Astrocyte of the spinal cord (primary cell): ENCODE results near the gene SNED1.

ENCODE experiments used
- DNase-seq: peaks from one replicate; pipeline ENCODE4 v3.0.0; 2011; ENCODE audit warnings: low read depth, low spot score
- H3K4me3 ChIP-seq: 2 replicates; pipeline ENCODE4 v1.5.1; 2011; ENCODE audit warnings: low read depth, mild to moderate bottlenecking, low read length, moderate library complexity
- CTCF ChIP-seq: IDR thresholded peaks from 2 replicates; pipeline ENCODE4 v1.5.1; 2012; ENCODE audit warnings: low read depth, mild to moderate bottlenecking, low read length, inconsistent platforms
- in situ Hi-C: cut with HindIII; loops from 2 replicates; pipeline ENCODE4 v1.10.0; 2017; ENCODE audit warnings: low sequenced_read_pairs

The SNED1 gene

GRCh38 chr2:240981280-240981679 lies 17.1 kb upstream of the SNED1 start:
- in situ Hi-C loops: no loop called here
- peak; percentile 55 for DNase-seq
- no peak overlapping the region for H3K4me3 ChIP-seq
- no peak for TF ChIP-seq CTCF

GRCh38 chr2:240981871-240982800 lies 16.3 kb upstream of the SNED1 start:
- no peak for TF ChIP-seq CTCF
- H3K4me3 ChIP-seq: no peak overlapping the region
- in situ Hi-C loops: no loop called here
- no peak for DNase-seq

GRCh38 chr2:240982821-240983281 lies 15.6 kb upstream of the SNED1 start:
- no peak for TF ChIP-seq CTCF
- no peak overlapping the region for H3K4me3 ChIP-seq
- DNase-seq: no peak
- in situ Hi-C loops: no loop called here

GRCh38 chr2:240983361-240983995 lies 14.9 kb upstream of the SNED1 start:
- peak; percentile 63 for TF ChIP-seq CTCF
- in situ Hi-C loops: no loop called here
- DNase-seq: no peak
- H3K4me3 ChIP-seq: no peak overlapping the region

GRCh38 chr2:240983996-240984498 lies 14.4 kb upstream of the SNED1 start:
- in situ Hi-C loops: no loop called here
- no peak overlapping the region for H3K4me3 ChIP-seq
- no peak for DNase-seq
- no peak for TF ChIP-seq CTCF

GRCh38 chr2:240985881-240986786 lies 12.3 kb upstream of the SNED1 start:
- in situ Hi-C loops: no loop called here
- TF ChIP-seq CTCF: no peak
- H3K4me3 ChIP-seq: no peak overlapping the region
- no peak for DNase-seq
